OCI-LY7 (cell line): Measurements from ENCODE around the gene IGF1R. TPM values are rescaled to one million over a fixed set of nuclear protein-coding genes. Genes with fewer than 3 reads are reported as not detected.

ENCODE experiments used
- BruUV-seq: library from RNA; stranded (reverse); fragments of 400-500 nt; replicated peaks from 2 replicates; lab custom pipeline; 2021; lab: Mats Ljungman, UMichigan
- CTCF ChIA-PET: fragments of 300-600 bp; sonication (Branson Sonifier 250); formaldehyde crosslinking; loops from one replicate; lab custom pipeline; 2022; ENCODE audit warnings: antibody characterized with exemption; ENCODE audit not compliant: unreplicated experiment; lab: Charles Lee
- POLR2A ChIA-PET: fragments of 300-600 bp; sonication (Branson Sonifier 250); formaldehyde crosslinking; loops from one replicate; lab custom pipeline; 2022; ENCODE audit warnings: antibody characterized with exemption; lab: Charles Lee
- DNase-seq: peaks from one replicate; pipeline ENCODE4 v3.0.0-alpha.2; 2015; ENCODE audit warnings: low spot score
- H2AFZ ChIP-seq: fragments of 200-600 bp; sonication (generic), shearing (Covaris generic); 2 replicates; pipeline ENCODE4 v1.6.1; 2014; ENCODE audit warnings: mild to moderate bottlenecking, antibody characterized with exemption, low read length, moderate library complexity
- H3K27ac ChIP-seq: fragments of 200-600 bp; sonication (generic); 2 replicates; pipeline ENCODE4 v1.5.1; 2014; ENCODE audit warnings: mixed run types, low read depth, mild to moderate bottlenecking, moderate library complexity, low read length, inconsistent platforms; ENCODE audit not compliant: poor library complexity, severe bottlenecking
- H3K36me3 ChIP-seq: fragments of 200-600 bp; sonication (generic); 2 replicates; pipeline ENCODE4 v1.6.1; 2014; ENCODE audit warnings: mild to moderate bottlenecking, antibody characterized with exemption, low read length, moderate library complexity, mixed read lengths; ENCODE audit not compliant: insufficient read depth
- H3K4me1 ChIP-seq: fragments of 200-600 bp; sonication (generic); 2 replicates; pipeline ENCODE4 v1.5.1; 2014; ENCODE audit warnings: mild to moderate bottlenecking, low read length; ENCODE audit not compliant: insufficient read depth, poor library complexity, severe bottlenecking
- H3K4me2 ChIP-seq: fragments of 200-600 bp; sonication (generic); 2 replicates; pipeline ENCODE4 v1.6.1; 2014; ENCODE audit warnings: mild to moderate bottlenecking, low read length
- H3K4me3 ChIP-seq: fragments of 200-600 bp; sonication (generic); 2 replicates; pipeline ENCODE4 v1.5.1; 2014; ENCODE audit warnings: mild to moderate bottlenecking, low read depth, low read length; ENCODE audit not compliant: poor library complexity, severe bottlenecking
- H3K79me2 ChIP-seq: fragments of 200-600 bp; sonication (generic); 2 replicates; pipeline ENCODE4 v1.6.1; 2016; ENCODE audit warnings: low read depth, mild to moderate bottlenecking, low read length, moderate library complexity, mixed read lengths; ENCODE audit not compliant: insufficient read depth
- H3K9me2 ChIP-seq: fragments of 200-600 bp; sonication (generic); 2 replicates; pipeline ENCODE4 v1.6.1; 2016; ENCODE audit warnings: mild to moderate bottlenecking, low read length, mixed read lengths; ENCODE audit not compliant: insufficient read depth
- H3K9me3 ChIP-seq: fragments of 200-600 bp; sonication (generic); 2 replicates; pipeline ENCODE4 v1.6.1; 2014; ENCODE audit warnings: mild to moderate bottlenecking, mixed run types, low read length, mixed read lengths
- H4K20me1 ChIP-seq: fragments of 200-600 bp; sonication (generic); 2 replicates; pipeline ENCODE4 v1.6.1; 2014; ENCODE audit warnings: mild to moderate bottlenecking, antibody characterized with exemption, low read length, moderate library complexity, mixed read lengths; ENCODE audit not compliant: insufficient read depth
- CTCF ChIP-seq: fragments of 200-600 bp; sonication (generic); conservative IDR thresholded peaks from 2 replicates; pipeline ENCODE4 v1.5.1; 2014; ENCODE audit warnings: mild to moderate bottlenecking, antibody characterized with exemption, low read length, moderate library complexity, mixed read lengths
- EZH2phosphoT487 ChIP-seq: fragments of 200-600 bp; sonication (generic); IDR thresholded peaks from 2 replicates; pipeline ENCODE4 v1.6.1; 2018; ENCODE audit warnings: low read depth, borderline replicate concordance, mild to moderate bottlenecking, mixed run types, antibody characterized with exemption, low read length, moderate library complexity, mixed read lengths
- intact Hi-C: fragments of 100-400 bp; cut with micrococcal nuclease; formaldehyde crosslinking; loops from one replicate; pipeline ENCODE4 v1.10.0; 2022; ENCODE audit not compliant: unreplicated experiment
- total RNA-seq, 2 experiments: library from RNA; depleted of rRNA in 1 of 2; stranded (reverse); fragments of >200 nt in 1 of 2; shearing (Covaris generic) in 1 of 2; gene quantifications; 2 replicates each; pipeline ENCODE4 v1.2.3, GENCODE V29; 2014 to 2022

The IGF1R gene
- total RNA-seq, 2 experiments from 2014 or later, result 26.5 to 29.1 TPM

- H3K4me2 ChIP-seq, result no peak overlapping the region
- H3K4me3 ChIP-seq, result no peak overlapping the region
- no TSS peak for BruUV-seq
- H3K36me3 ChIP-seq, result no peaks in the 10 kb centered on the region
- ChIA-PET CTCF (no interaction called here), POLR2A (interaction anchor here (0.5 to 0.8 kb wide), 4 partner anchors 15 to 384 kb away, joined by 3 to 9 read pairs (median 4); no protein-coding TSS in a partner anchor)
- H3K79me2 ChIP-seq, result no peaks in the 10 kb centered on the region
- peaks cover 7% of the 10 kb centered on the region for H3K4me1 ChIP-seq
- peaks cover 9% of the 10 kb centered on the region for H4K20me1 ChIP-seq
- TF ChIP-seq EZH2phosphoT487 (no peak), CTCF (no peak)
- DNase-seq, result no peak
- H3K9me3 ChIP-seq, result no peaks in the 10 kb centered on the region
- no peak overlapping the region for H3K27ac ChIP-seq
- H3K9me2 ChIP-seq, result no peaks in the 10 kb centered on the region
- H2AFZ ChIP-seq, result no peak overlapping the region
- intact Hi-C loops, result no loop called here
These were observed 71.7 kb downstream of the IGF1R start for GRCh38 chr15:98720031-98720430.

- Histone ChIP-seq H3K4me1 (peaks cover 7% of the 10 kb centered on the region), H4K20me1 (peaks cover 9% of the 10 kb centered on the region), H3K9me3 (no peaks in the 10 kb centered on the region), H3K4me2 (no peak overlapping the region), H3K27ac (no peak overlapping the region), H3K4me3 (no peak overlapping the region), H3K36me3 (no peaks in the 10 kb centered on the region), H3K79me2 (no peaks in the 10 kb centered on the region), H3K9me2 (no peaks in the 10 kb centered on the region), H2AFZ (no peak overlapping the region)
- BruUV-seq, result no TSS peak
- intact Hi-C loops, result no loop called here
- no peak for TF ChIP-seq CTCF
- TF ChIP-seq EZH2phosphoT487, result no peak
- ChIA-PET CTCF (no interaction called here), POLR2A (interaction anchor here (0.6 kb wide), 2 partner anchors 561 to 1912 kb away, joined by 4 to 6 read pairs; no protein-coding TSS in a partner anchor)
- no peak for DNase-seq
These were observed 72.5 kb downstream of the IGF1R start for GRCh38 chr15:98720577-98721565.

- H3K4me3 ChIP-seq, result no peak overlapping the region
- peaks cover 7% of the 10 kb centered on the region for H3K4me1 ChIP-seq
- no peak overlapping the region for H3K4me2 ChIP-seq
- DNase-seq, result no peak
- no peaks in the 10 kb centered on the region for H3K9me3 ChIP-seq
- CTCF ChIA-PET, result no interaction called here
- no peaks in the 10 kb centered on the region for H3K36me3 ChIP-seq
- no TSS peak for BruUV-seq
- no peaks in the 10 kb centered on the region for H3K9me2 ChIP-seq
- H4K20me1 ChIP-seq, result no peaks in the 10 kb centered on the region; the same call in 1 of the 2 replicates
- no peak overlapping the region for H3K27ac ChIP-seq
- POLR2A ChIA-PET, result interaction anchor here (0.6 to 1.1 kb wide), 2 partner anchors 13 to 258 kb away, joined by 3 read pairs; no protein-coding TSS in a partner anchor
- H2AFZ ChIP-seq, result no peak overlapping the region
- TF ChIP-seq EZH2phosphoT487 (no peak), CTCF (no peak)
- no peaks in the 10 kb centered on the region for H3K79me2 ChIP-seq
- intact Hi-C loops, result no loop called here
These were observed 73.9 kb downstream of the IGF1R start for GRCh38 chr15:98722209-98722608.
